HFFc6 (cell line): ENCODE measurements around the gene CREG1. TPM values are rescaled to one million over a fixed set of nuclear protein-coding genes. Genes with fewer than 3 reads are reported as not detected.

Experiments
- DNase-seq: peaks from one replicate; pipeline ENCODE4 v3.0.0-alpha.2; 2018
- H3K27ac Mint-ChIP-seq: 2 replicates; pipeline ENCODE4 v1.8.0; 2020; ENCODE audit warnings: mild to moderate bottlenecking, mixed read lengths
- H3K27me3 Mint-ChIP-seq: 2 replicates; pipeline ENCODE4 v1.8.0; 2021; ENCODE audit warnings: mild to moderate bottlenecking, moderate library complexity, mixed read lengths; ENCODE audit not compliant: insufficient read depth
- H3K36me3 Mint-ChIP-seq: 2 replicates; pipeline ENCODE4 v1.8.0; 2021; ENCODE audit warnings: low read depth, mixed read lengths
- H3K4me1 Mint-ChIP-seq: 2 replicates; pipeline ENCODE4 v1.8.0; 2020; ENCODE audit warnings: low read depth, mixed read lengths
- H3K4me3 Mint-ChIP-seq: 2 replicates; pipeline ENCODE4 v1.8.0; 2020; ENCODE audit warnings: mild to moderate bottlenecking, moderate library complexity, mixed read lengths
- H3K9me3 Mint-ChIP-seq: 2 replicates; pipeline ENCODE4 v1.8.0; 2020; ENCODE audit warnings: mild to moderate bottlenecking, mixed read lengths
- long read RNA-seq: library from polyadenylated mRNA; unstranded; transcript quantifications from one replicate; pipeline ENCODE4 v2.0.0, GENCODE V29; 2019
- total RNA-seq, 6 experiments: library from RNA; stranded (reverse); fragmentation: NEBNext Ultra II Directional; extraction: Animal tissue kit (Norgen Biotek cat#: 25700); gene quantifications; 2 replicates in 1 of 6; 3 replicates in 5 of 6; pipeline ENCODE4 v1.2.3, GENCODE V29; 2021
- TF ChIP-seq, protein P1 (sequence below): fragments of 200-600 bp; sonication (generic); IDR thresholded peaks from 2 replicates; pipeline ENCODE4 v1.5.0; 2021; ENCODE audit warnings: antibody characterized with exemption, mild to moderate bottlenecking

Gene CREG1
- total RNA-seq = 10 to 100 TPM; 13.6 to 21.7 (median 16.7) TPM
- long read RNA-seq, transcript CREG1-201 (4 exons, 1,974 nt) = major isoform, 46 of 47 reads
- long read RNA-seq, partial matches to known transcripts = 0 of 47 reads
- long read RNA-seq, other reads (novel, unspliced or antisense) = 1 of 47 reads

DNA sequence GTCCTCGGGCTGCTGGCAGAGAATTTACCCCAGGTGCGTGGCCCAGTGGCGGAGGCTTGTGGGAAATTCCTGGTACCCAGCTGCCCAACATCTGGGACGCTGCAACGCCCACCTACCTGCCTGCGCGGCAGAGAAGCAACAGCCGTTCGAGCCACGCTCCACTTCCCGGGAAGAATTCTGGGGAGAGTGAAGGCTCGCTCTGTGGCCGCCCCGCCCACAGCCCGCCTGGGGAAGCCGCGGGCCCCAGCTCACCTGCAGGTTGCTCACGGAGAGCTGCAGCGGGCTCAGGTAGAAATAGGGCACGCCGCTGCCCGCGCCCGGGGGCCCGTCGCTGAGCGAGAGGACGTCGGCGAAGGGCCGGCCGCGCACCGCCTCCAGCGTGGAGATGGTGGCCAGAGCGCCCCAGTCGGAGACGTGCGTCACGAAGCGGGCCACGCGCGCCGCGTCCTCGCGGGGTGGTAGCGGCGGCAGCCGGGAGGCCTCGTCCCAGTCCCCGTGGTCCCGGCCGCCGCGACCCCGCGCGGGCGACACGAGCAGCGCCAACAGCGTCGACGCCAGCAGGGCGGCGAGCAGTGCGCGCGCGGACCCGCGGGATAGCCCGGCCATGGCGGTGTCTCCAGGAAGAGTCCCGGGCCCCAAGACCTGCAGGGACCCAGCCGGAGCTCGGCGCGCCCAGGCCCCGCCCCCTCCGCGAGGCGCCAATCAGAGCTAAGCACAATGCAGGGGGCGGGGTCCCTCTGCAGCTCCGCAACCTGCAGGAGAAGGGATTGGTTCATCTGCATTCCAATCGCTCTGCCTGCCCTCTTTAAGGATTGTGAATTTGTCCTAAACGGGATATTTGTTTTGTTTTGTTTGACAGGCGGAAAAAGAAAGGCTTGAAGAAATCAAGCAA is at the start of gene CREG1:
CREG1 (minus strand) TSS at position 627 of the 892 bp plus-strand sequence.
- no peak within 1 kb of the TSS for H3K27ac Mint-ChIP-seq
- no peaks in the 10 kb centered on the region for H3K36me3 Mint-ChIP-seq
- no peaks in the 10 kb centered on the region for H3K9me3 Mint-ChIP-seq
- H3K4me1 Mint-ChIP-seq = peaks cover 14% of the 10 kb centered on the region
- H3K4me3 Mint-ChIP-seq = peak within 1 kb of the TSS; percentile 92
- TF ChIP-seq, protein P1, sequence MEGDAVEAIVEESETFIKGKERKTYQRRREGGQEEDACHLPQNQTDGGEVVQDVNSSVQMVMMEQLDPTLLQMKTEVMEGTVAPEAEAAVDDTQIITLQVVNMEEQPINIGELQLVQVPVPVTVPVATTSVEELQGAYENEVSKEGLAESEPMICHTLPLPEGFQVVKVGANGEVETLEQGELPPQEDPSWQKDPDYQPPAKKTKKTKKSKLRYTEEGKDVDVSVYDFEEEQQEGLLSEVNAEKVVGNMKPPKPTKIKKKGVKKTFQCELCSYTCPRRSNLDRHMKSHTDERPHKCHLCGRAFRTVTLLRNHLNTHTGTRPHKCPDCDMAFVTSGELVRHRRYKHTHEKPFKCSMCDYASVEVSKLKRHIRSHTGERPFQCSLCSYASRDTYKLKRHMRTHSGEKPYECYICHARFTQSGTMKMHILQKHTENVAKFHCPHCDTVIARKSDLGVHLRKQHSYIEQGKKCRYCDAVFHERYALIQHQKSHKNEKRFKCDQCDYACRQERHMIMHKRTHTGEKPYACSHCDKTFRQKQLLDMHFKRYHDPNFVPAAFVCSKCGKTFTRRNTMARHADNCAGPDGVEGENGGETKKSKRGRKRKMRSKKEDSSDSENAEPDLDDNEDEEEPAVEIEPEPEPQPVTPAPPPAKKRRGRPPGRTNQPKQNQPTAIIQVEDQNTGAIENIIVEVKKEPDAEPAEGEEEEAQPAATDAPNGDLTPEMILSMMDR = peak; percentile 28; the same call in 1 of the 2 replicates
- H3K27me3 Mint-ChIP-seq = peaks cover 11% of the 10 kb centered on the region
- DNase-seq = peak; percentile 82

DNA sequence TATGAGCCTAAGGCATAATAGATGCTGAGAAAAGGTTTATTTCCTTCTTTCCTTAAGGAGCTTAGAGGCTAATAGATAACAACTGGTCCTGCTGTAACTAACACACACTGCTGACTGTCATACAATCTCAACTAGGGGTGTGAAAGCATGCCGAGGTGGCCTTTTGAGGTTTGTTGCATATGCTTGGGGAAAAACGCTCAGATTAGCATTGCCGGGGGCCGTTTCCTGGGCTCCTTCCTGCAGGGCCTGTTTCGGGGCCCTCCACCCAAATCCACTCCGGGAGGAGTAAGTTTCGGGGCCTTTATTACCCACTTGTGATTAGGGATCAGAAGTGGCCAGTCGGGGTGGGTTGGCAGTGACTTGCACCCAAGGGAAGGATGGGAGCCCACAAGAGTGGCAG is 49.3 kb upstream of the CREG1 start:
- Mint-ChIP-seq H3K9me3 (peaks cover 7% of the 10 kb centered on the region), H3K27me3 (peaks cover 23% of the 10 kb centered on the region), H3K4me3 (no peak overlapping the region), H3K27ac (no peak overlapping the region), H3K36me3 (peaks cover 4% of the 10 kb centered on the region; the same call in 1 of the 2 replicates), H3K4me1 (peaks cover 10% of the 10 kb centered on the region)
- TF ChIP-seq, protein P1 = no peak
- no peak for DNase-seq

DNA sequence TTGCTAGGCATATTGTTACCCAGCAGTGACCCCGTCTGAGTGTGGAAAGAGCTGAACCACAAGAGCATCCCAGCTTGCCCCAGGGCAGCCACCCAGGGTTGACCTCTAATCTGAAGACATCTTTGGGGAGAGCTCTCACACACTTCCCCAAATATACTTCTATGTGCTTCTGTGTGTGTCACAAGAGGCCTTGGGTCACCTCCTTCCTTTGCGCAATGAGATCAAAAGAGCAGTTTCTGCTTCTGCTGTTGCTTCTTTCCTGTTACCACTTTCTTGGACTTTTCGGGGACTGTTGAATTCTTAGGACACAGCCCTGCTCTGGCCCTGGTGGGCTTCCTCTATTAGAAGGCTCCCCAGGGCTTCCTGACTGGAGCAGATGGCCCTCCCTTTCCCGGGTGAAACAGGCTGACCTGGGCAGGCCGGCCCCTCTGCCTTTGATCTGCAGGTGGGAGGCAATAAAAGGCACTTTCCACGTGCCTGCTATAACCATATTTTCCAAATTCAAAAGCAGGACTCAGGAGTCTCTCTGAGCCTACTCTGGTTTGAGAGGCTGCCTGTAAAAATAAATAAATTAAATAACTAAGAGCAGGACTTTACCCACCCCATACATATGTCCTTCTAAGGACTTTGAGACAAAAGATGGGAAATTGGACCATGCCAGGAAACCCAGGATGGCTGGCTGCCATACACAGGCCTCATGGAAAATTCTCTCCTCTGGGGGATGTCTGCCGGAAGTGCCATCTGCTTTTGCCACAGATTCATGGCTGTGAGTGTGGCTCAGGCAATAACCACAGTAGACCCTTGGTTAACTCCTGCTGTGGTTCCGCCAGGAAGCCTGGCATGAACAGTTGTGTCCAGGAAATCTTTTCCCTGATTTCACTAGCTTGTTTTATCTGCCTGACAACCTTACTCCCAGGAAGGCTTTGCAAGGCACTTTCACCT is 48.2 kb upstream of the CREG1 start:
- H3K9me3 Mint-ChIP-seq = peaks cover 1% of the 10 kb centered on the region
- no peak overlapping the region for H3K4me3 Mint-ChIP-seq
- no peak overlapping the region for H3K27ac Mint-ChIP-seq
- no peaks in the 10 kb centered on the region for H3K36me3 Mint-ChIP-seq
- H3K27me3 Mint-ChIP-seq = peaks cover 29% of the 10 kb centered on the region
- TF ChIP-seq, protein P1 = no peak
- peaks cover 10% of the 10 kb centered on the region for H3K4me1 Mint-ChIP-seq
- DNase-seq = no peak

DNA sequence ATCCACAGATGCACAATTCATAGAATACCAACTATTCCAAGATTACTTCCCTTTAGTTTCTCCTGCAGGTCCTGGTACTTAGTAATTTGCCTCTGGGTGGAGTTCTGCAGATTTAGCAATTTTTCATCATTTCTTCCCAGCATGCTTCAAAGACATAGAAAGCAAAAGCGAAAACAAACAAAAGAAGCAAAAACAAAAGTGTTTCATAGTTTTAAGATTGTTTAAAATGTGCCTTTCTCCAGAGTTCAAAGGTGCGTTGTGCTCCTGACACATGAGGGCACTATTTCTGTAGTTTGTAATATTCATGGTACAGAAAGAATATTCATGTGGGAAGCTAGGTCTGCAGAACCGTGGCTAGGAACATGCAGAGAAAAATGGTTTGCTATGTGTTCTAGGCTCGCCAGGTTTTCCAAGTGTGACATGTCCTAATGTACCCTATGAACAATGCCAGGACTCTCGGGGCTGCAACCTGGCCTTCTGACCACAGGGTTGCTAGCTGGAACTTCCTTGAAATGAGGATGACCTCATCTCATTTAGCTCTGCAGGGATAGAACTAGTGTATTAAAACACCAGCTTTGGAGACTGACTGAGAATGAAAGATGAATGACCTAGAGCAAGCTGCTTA is 46.5 kb upstream of the CREG1 start:
- peak; percentile 38 for DNase-seq
- Mint-ChIP-seq H3K27ac (no peak overlapping the region), H3K9me3 (no peaks in the 10 kb centered on the region), H3K4me3 (no peak overlapping the region; the same call in 1 of the 2 replicates), H3K4me1 (peaks cover 10% of the 10 kb centered on the region), H3K27me3 (peaks cover 26% of the 10 kb centered on the region), H3K36me3 (no peaks in the 10 kb centered on the region)
- TF ChIP-seq, protein P1 = peak; percentile 69

DNA sequence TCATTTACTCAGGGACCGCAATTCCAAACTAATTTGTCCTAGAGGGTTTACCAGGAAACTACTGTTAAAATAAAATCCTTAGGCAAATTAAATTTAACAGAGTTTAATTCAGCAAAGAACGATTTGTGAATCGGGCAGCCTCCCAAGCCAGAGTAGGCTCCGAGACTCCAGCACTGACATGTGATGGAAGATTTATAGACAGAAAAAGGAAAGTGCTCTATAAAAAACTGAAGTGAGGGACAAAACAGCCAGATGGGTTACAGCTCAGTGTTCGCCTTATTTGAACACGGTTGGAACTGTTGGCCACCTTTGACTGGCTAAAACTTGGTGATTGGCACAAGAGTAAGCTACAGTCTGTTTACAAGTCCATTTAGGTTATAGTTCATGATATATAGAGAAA is 41.3 kb upstream of the CREG1 start:
- Mint-ChIP-seq H3K36me3 (no peaks in the 10 kb centered on the region), H3K9me3 (no peaks in the 10 kb centered on the region), H3K4me1 (peaks cover 1% of the 10 kb centered on the region), H3K27me3 (peaks cover 38% of the 10 kb centered on the region), H3K27ac (no peak overlapping the region), H3K4me3 (no peak overlapping the region)
- DNase-seq = no peak
- TF ChIP-seq, protein P1 = no peak
